Posterior vena cava (tissue), 2 donors: ENCODE data around the gene PFDN4. TPM values are rescaled to one million over a fixed set of nuclear protein-coding genes. Genes with fewer than 3 reads are reported as not detected.
"Not testable (repeated sequence)": the region's sequence is repeated elsewhere in the genome, so short reads cannot be mapped to it uniquely, and the experiment has no call there.

ENCODE experiments used
- DNase-seq: peaks from one replicate; pipeline ENCODE4 v3.0.0-alpha.2; 2020; ENCODE audit warnings: low spot score
- intact Hi-C, 2 donors: fragments of 100-400 bp; cut with DNase I; formaldehyde crosslinking; loops; one replicate each; pipeline versions ENCODE4 v1.14.1 to v1.14.2; 2022 to 2023
- total RNA-seq, 2 donors: library from RNA; stranded (reverse); fragmentation: NEBNext Ultra II Directional; extraction: Animal tissue kit (Norgen Biotek cat#: 25700); gene quantifications; one replicate each; pipeline ENCODE4 v1.2.1, GENCODE V29; 2021
- donor health status: DM: yes; HTN: yes; CAD: no.
- donor health status: DM: yes; HTN: yes; CAD: no.

Gene PFDN4
- total RNA-seq, 2 donors from 2014 or later: 27.7 to 40.0 TPM

DNA sequence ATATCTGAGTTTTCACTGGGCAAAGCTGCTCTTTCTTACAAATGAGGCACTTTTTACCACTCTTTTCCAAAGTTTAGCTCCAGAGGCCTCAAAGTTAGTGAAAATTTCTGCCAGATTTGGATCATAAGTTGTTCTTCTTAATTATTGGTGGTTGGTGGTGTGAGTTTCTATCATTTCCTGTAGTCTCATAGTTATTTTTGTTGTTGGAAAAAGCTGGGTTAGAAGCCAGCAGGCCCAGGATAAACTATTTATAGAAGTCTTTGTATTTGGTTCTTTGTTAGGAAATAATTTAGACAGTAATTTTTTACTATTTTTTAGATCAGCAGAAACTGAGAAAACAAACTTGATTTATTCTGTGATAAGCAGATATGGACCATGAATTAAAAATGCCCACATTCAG is 10.6 kb downstream of the PFDN4 start:
- no peak for DNase-seq

DNA sequence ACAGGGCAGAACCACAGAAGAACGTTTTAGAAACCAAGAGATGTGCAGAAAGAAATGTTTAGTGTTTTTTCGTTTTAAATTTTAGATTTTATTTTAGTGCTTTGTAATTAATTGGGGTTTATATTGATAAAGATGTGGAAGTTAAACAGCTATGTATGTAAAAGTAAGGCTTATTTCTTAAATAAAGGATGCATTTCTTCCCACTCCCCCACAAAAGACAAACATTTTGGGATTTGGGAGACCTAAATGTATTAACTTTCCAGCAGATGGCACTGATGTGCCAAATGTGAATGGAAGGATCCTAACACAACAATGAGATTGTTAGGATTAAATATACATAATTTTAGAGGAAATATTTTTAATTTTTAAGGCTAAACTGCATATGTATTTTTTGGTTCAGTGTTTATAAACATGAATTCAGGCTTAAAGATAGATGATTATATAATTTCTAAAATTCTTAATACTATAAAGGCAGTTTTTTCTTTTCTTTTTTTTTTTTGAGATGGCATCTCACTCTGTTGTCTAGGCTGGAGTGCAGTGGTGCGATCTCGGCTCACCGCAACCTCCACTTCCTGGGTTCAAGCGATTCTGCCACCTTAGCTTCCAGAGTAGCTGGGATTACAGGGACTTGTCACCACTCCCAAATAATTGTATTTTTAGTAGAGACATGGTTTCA is 12.0 kb downstream of the PFDN4 start:
- DNase-seq: no peak
- intact Hi-C loops: loop anchor here in 1 of 2 donors (10.0 kb wide), 1 partner anchor 425 kb away; no protein-coding TSS in a partner anchor

More for the DNA sequence above, 10.6 kb downstream of the PFDN4 start:
- intact Hi-C loops: loop anchor here in 1 of 2 donors (10.0 kb wide), 1 partner anchor 426 kb away; no protein-coding TSS in a partner anchor

DNA sequence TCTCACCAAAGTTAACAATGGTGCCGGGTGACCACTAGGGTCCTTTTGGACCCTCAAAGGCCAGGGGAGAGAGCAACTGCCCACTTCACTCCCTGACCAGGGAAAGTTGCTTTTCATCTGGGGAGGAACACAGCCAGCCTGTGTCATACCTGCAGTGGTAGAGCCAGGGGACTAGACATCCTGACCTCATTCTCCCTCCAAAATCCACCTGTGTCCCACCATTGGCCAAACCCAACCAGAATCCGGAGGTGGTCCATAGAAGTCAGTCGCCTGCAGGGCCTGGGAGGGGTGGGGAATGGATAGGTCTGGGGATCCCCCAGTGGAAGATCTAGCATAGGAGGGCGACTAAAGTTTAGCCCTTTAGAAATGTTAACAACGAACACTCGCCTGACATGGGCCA is 12.8 kb downstream of the PFDN4 start:
- DNase-seq: no peak
- intact Hi-C loops: no loop called here

DNA sequence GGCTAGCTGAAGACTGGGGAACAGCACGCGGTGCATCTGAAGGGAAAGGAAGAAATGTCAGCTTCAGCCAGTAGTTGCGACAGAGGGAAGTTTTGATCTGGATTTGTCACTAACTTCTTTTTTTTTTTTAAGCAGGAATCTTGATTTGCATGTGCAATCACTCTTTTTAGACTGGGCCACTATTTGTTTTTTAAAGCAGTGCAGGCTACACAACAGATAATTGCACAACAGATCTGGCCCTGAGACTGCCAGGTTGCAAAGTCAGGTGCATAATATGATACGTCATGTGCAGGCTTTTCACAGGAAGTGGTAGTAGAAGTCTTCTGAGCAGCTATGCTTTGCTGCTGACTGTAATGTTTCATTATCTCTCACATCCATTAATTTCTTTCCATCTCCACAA is 13.5 kb downstream of the PFDN4 start:
- intact Hi-C loops: no loop called here
- DNase-seq: no peak

DNA sequence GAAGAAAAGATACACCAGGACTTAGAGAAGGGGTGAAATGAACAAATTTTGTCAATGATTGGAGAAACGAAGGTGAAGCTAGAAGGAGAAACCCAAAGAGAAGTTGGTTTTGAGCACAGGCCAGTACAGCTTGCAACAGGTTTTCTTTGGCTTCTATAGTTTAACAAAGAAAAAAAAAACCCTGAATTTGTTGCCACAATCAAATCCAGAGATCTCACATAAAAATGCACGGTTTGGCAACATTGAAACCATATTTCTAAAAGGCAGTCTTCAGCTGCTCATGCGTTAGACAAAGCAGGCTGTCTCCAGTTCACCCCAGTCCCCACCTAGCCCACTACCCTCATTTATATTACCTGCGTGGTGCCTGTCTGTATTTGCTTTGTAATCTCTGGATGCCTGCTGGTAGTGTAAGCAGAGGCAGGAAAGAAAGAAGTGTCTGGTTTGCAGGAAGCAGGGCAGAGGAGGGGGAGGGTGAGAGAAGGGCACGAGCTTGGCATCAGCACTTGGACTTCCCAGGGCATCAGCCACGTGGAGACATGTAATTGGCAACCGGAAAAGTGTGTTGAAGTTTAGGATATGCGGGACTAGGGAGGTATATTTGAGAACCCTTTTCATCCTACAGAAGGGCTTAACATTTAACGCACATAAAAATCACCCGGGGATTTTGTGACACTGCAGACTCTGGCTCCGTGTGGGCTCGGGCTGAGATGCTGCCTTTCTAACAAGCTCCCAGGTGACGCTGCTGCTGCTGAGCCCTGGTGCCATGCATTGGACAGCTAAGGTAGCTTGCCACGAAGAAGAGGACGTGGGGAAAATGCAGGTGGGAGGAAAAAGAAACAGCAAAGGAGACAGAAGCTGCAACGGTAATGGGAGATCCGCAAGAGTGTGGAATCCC is 14.4 kb downstream of the PFDN4 start:
- no peak for DNase-seq
- intact Hi-C loops: no loop called here

DNA sequence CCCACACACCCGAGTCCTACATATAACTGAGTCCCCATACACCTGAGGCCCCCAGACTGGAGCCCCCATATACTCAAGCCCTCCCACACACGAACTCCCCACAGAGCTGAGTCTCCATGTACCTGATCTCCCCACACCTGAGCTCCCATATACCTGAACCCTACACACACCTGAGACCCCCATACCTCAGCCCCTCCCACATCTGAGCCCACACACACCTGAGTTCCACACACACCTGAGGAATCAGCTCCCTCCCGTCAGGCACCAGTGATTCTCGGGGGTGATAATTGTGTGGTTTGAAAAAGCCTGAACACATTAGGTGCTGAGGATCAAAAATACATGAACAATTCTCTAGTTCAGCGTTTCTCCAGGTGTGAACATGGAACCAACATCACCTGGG is 15.4 kb downstream of the PFDN4 start:
- intact Hi-C loops: no loop called here
- no peak for DNase-seq

DNA sequence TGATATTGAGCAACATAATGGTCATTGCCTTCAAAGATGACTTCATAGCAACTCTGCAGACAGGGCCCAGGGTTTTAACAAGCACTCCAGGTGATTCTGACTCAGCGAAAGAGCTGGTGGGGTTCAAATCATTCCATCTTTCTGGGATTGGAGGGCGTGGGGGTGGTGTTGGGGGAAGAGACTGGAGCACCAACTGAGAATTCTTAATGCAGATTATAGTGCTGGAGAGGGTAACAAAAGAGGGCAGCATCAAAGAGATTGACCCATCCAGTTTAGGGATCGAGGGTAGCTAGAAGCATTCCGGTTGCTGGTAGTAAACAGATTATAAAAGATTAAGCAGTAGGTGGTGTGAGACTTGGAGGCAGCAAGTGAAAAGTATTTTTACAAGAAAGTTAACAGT is 15.9 kb downstream of the PFDN4 start:
- DNase-seq: no peak
- intact Hi-C loops: no loop called here

DNA sequence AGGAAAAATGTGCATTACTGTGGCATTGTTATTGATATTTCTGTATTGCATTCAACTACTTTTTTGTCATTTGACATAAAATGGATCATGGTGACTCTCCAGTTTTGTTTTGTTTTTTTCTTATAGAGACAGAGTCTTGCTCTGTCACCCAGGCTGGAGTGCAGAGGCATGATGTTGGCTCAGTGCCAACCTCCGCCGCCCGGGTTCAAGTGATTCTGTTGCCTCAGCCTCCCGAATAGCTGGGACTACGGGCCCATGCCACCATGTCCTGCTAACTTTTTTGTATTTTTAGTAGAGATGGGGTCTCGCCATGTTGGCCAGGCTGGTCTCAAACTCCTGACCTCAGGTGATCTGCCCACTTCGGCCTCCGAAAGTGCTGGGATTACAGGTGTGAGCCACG is 16.8 kb downstream of the PFDN4 start:
- intact Hi-C loops, DNase-seq: not testable (repeated sequence)

DNA sequence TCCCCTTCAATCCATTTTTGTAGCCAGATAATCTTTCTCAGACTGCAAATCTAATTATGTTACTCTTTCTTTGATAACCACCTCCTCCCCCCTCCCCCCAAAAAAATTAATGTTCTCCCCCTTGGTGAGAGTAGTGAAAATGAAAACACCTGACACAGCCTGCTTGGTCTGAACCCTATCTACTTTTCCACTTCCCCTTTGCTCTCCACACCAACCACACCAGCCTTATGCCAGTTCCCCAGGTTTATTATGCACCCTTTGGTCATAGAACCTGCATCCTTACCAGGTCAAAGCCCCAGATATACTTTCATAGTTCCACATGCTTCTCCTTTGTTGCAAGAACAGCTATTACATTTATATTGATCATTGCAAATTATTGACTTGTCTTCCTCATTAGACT is 19.4 kb downstream of the PFDN4 start:
- no peak for DNase-seq
- intact Hi-C loops: no loop called here

DNA sequence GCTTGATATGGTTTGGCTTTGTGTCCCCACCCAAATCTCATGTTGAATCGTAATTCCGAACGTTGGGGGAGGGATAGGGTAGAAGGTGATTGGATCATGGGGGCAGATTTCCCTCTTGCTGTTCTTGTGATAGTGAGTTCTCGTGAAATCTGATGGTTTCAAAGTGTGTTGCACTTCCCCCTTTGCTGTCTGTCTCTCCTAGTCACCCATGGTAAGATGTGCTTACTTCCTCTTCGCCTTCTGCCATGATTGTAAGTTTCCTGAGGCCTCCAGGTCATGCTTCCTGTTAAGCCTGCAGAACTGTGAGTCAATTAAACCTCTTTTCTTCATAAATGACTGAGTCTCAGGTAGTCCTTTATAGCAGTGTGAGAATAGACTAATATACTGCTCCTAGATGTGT is 19.9 kb downstream of the PFDN4 start:
- intact Hi-C loops: no loop called here
- no peak for DNase-seq

DNA sequence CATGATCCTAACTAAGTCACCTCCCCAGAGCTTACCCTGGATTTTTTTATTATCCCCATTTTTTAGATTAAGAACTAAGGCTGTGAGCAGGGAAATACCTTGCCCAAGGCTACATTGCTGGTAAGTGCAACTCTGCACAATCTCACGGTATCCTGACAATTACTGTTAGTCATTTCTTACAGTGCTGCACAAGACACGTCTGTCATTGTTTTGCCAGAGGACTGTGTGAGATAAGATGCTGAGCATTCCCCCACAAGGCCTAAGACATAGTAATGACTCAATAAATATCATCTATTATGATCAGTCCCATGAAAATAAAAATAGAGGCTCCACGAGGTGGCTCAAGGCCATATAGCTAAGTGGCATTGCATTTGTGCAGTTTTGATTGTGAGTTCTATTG is 21.0 kb downstream of the PFDN4 start:
- no peak for DNase-seq
- intact Hi-C loops: no loop called here

DNA sequence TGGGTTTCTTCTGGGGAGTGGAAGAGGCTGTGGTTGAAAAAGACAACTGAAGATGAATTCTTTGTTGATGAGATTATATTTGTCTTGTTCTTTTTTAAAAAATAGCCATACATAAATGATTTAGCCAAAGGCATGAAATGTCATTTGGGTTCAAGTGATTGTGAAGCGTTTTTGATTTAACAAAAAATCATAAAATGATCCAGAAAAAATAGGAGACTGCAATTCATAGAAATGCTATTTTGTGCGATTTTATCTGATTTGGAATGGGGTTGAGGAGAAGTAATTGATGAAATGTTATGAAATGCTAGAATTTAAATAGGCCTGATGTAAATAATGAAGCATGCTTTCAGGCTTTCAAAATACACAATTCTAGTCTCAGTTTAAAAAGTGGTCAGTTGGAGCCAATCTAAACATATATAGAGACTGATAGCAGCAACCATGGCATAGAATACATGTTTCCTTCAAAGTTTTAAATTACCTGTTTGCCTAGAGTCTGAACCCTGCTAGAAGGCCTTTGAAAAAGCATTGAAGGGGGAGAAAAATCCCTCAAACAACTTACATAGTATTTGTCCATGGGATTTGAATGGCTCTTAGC is 21.8 kb downstream of the PFDN4 start:
- no peak for DNase-seq
- intact Hi-C loops: no loop called here

DNA sequence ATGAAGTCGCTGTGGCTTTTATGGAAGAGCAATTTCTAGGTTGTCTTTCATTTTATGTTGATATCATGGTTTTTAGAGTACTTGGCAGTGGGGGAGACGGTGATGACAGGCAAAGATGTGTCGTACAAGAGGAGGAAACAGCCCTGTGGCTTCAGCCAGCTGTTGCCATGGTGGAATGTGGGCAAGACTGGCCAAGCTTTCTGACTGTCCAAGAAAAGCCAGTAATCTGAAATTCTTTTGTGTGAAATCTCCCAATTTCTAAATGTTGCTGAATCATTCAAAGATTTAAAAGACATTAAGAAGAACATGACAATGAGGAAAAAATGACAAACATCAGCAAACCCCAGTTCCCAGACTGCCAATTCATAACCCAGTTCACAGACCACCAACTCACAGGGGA is 23.1 kb downstream of the PFDN4 start:
- intact Hi-C loops: no loop called here
- DNase-seq: no peak

DNA sequence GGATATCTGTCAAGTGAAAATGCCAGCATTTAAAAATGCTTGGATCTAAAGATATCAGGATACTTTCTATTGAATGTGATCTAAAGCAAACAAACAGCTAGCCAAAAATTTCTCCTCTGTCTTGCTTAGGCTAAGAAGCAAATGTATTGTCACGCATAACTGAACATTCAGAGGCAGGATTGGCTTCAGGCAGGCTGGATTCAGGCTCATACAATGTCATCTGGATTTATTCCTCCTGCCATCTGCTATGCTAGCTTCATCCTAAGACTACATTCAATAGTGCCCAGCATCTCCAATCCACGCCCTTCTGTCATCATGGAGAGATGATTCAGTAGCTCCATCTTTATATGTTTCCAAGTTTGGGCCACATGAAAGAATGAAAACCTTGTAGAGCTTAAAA is 27.1 kb downstream of the PFDN4 start:
- no peak for DNase-seq
- intact Hi-C loops: no loop called here

DNA sequence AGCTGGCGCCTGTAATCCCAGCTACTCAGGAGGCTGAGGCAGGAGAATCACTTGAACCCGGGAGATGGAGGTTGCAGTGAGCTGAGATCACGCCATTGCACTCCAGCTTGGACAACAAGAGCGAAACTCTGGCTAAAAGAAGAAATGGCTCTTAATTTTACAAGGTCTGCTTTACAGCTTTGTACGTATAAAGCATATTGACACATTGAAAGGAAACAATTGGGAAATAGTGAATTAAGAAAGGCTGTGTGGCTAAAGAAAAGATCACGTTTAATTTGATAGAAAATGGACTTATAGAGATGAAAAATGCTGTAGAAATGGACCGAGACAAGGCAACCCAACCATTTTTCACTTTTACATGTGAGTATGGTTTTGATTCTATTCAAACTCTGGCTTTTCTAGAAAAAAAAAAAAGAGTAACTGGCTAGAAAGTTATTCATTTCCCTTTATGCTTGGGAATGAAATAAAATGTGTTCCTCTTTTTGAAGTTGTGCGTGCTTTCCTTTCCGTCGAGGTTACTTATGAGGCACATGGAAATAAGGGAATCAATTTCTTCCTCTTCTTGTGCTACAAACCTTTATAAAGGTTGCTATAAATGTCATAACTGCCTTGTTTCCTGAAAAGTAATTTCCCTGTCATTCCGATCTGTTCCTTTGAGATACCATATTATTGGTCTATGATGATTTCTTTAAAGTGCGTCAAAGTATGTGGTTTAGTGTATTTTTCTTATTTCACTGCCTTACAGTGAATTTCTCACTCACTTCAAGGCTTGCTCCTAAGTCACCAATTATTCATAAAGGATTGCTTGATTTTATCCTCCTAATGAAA is 29.4 kb downstream of the PFDN4 start:
- no peak for DNase-seq
- intact Hi-C loops: no loop called here

DNA sequence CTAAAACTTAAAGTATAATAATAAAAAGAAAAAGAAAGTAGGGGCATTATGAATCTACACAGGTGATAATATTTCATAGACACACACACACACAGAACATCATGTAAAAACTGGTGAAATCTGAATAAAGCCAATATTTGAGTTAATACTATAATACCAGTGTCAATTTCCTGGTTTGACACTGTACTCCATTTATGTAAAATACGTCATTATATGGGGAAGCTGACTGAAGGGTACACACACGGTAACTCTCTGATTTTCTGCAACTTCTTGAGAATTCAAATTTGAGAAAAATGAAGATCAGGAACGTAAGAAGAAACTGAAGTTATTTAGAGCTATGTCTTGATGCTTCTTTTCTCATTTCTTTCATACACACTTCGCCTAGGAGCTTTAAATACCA is 36.2 kb downstream of the PFDN4 start:
- intact Hi-C loops: no loop called here
- DNase-seq: no peak

DNA sequence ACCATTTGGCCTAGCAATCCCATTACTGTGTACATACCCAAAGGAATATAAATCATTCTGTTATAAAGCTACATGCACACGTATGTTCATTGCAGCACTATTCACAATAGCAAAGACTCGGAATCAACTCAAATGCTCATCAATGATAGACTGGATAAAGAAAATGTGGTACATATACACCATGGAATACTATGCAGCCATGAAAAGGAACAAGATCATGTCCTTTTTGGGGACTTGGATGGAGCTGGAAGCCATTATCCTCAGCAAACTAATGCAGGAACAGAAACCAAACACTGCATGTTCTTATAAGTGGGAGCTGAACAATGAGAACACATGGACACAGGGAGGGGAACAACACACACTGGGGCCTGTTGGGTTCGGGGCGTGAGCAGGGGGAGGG is 40.8 kb downstream of the PFDN4 start:
- intact Hi-C loops, DNase-seq: not testable (repeated sequence)

DNA sequence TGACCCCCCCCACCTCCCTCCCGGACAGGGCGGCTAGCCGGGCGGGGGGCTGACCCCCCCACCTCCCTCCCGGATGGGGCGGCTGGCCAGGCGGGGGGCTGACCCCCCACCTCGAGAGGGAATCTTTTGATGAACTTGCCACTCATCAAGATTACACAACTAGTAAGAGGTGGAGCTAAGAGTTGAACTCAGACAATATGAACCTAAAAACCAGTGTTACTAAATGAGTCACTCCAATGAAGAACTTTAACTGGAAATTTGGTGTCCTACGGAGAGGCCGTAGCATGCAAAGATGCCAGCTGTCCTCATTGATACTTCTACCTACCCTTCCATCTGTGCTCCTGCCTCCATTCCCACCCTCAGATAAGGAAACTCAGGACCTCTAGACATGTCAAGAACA is 42.8 kb downstream of the PFDN4 start:
- no peak for DNase-seq
- intact Hi-C loops: no loop called here

DNA sequence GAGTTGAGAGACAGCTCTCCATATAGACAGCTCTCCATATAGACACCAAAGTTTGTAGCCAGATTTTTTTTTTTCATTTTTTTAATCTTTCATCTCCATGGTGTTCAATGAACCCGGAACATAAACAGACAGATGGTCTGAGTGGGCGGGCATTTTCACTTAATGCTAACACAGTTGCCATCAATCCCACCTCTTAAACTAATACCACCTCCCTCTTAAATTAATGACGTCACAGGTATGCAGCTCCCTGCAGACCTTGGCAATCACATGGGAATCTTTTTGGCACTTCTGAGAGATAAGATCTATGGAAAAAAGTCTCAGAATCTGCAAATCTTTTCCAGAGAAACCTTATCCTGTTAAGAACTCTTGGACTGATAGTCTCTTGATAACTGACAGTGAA is 43.2 kb downstream of the PFDN4 start:
- no peak for DNase-seq
- intact Hi-C loops: no loop called here

DNA sequence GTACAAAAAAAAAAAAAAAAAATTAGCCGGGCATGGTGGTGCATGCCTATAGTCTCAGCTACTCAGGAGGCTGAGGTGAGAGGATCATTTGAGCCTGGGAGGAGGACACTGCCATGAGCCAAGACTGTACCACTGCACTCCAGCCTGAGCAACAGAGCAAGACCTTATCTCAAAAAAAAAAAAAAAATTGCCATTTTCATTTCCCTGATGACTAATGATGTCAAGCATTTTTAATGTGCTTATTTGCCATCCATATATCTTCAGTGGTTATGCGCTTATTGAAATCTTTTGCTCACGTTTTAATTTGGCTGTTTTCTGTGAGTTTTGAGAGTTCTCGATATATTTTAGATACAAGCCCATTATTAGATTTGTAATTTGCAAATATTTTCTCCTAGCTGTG is 46.7 kb downstream of the PFDN4 start:
- no peak for DNase-seq
- intact Hi-C loops: no loop called here
